Activated naive CD4-positive, alpha-beta T cell treated with anti-CD3 and anti-CD28 coated beads, Interleukin-2, amount 50 U/mL, for 24 hours (primary cell): Measurements from ENCODE around the gene GMDS.
"Not testable (repeated sequence)": the region's sequence is repeated elsewhere in the genome, so short reads cannot be mapped to it uniquely, and the experiment has no call there.

Experiments
- H3K27ac Mint-ChIP-seq: one replicate; pipeline ENCODE4 v1.8.0; 2021; ENCODE audit warnings: mild to moderate bottlenecking, mixed read lengths
- H3K27me3 Mint-ChIP-seq: one replicate; pipeline ENCODE4 v1.8.0; 2021; ENCODE audit warnings: mixed read lengths
- H3K36me3 Mint-ChIP-seq: one replicate; pipeline ENCODE4 v1.8.0; 2021; ENCODE audit warnings: mixed read lengths
- H3K4me1 Mint-ChIP-seq: one replicate; pipeline ENCODE4 v1.8.0; 2021; ENCODE audit warnings: mixed read lengths
- H3K4me3 Mint-ChIP-seq: one replicate; pipeline ENCODE4 v1.8.0; 2021; ENCODE audit warnings: mild to moderate bottlenecking, mixed read lengths
- H3K9me3 Mint-ChIP-seq: one replicate; pipeline ENCODE4 v1.8.0; 2021; ENCODE audit warnings: mixed read lengths

The GMDS gene

GRCh38 chr6:1756472-1757129 is 488.8 kb downstream of the GMDS start:
- Mint-ChIP-seq H3K4me3 (no peak overlapping the region), H3K4me1 (no peaks in the 10 kb centered on the region), H3K36me3 (peaks cover 18% of the 10 kb centered on the region), H3K9me3 (peaks cover 19% of the 10 kb centered on the region), H3K27me3 (no peaks in the 10 kb centered on the region), H3K27ac (no peak overlapping the region)

- H3K4me1 Mint-ChIP-seq, H3K27ac Mint-ChIP-seq, H3K4me3 Mint-ChIP-seq, H3K27me3 Mint-ChIP-seq: not testable (repeated sequence)
- Mint-ChIP-seq H3K36me3 (peaks cover 18% of the 10 kb centered on the region), H3K9me3 (peaks cover 20% of the 10 kb centered on the region)
Observed at GRCh38 chr6:1751063-1751462, 494.3 kb downstream of the GMDS start.

- no peak overlapping the region for H3K27ac Mint-ChIP-seq
- H3K4me1 Mint-ChIP-seq = peaks cover 8% of the 10 kb centered on the region
- H3K36me3 Mint-ChIP-seq = peaks cover 9% of the 10 kb centered on the region
- no peaks in the 10 kb centered on the region for H3K27me3 Mint-ChIP-seq
- no peak overlapping the region for H3K4me3 Mint-ChIP-seq
- peaks cover 19% of the 10 kb centered on the region for H3K9me3 Mint-ChIP-seq
Observed at GRCh38 chr6:1749041-1749440, 496.4 kb downstream of the GMDS start.

- peaks cover 8% of the 10 kb centered on the region for H3K9me3 Mint-ChIP-seq
- no peak overlapping the region for H3K27ac Mint-ChIP-seq
- H3K36me3 Mint-ChIP-seq = peaks cover 2% of the 10 kb centered on the region
- no peak overlapping the region for H3K4me3 Mint-ChIP-seq
- peaks cover 8% of the 10 kb centered on the region for H3K4me1 Mint-ChIP-seq
- H3K27me3 Mint-ChIP-seq = no peaks in the 10 kb centered on the region
Observed at GRCh38 chr6:1747531-1747930, 497.9 kb downstream of the GMDS start.

- H3K27me3 Mint-ChIP-seq = no peaks in the 10 kb centered on the region
- no peak overlapping the region for H3K4me3 Mint-ChIP-seq
- H3K27ac Mint-ChIP-seq = no peak overlapping the region
- H3K4me1 Mint-ChIP-seq = peaks cover 8% of the 10 kb centered on the region
- peaks cover 5% of the 10 kb centered on the region for H3K9me3 Mint-ChIP-seq
- peaks cover 2% of the 10 kb centered on the region for H3K36me3 Mint-ChIP-seq
Observed at GRCh38 chr6:1747003-1747402, 498.4 kb downstream of the GMDS start.

GRCh38 chr6:1745814-1746213 is 499.6 kb downstream of the GMDS start:
- Mint-ChIP-seq H3K36me3 (no peaks in the 10 kb centered on the region), H3K4me3 (no peak overlapping the region), H3K27ac (no peak overlapping the region), H3K27me3 (no peaks in the 10 kb centered on the region), H3K9me3 (no peaks in the 10 kb centered on the region), H3K4me1 (peaks cover 8% of the 10 kb centered on the region)

- no peak overlapping the region for H3K4me3 Mint-ChIP-seq
- H3K36me3 Mint-ChIP-seq = peaks cover 1% of the 10 kb centered on the region
- no peak overlapping the region for H3K27ac Mint-ChIP-seq
Observed at GRCh38 chr6:1744543-1744942, 500.9 kb downstream of the GMDS start.

GRCh38 chr6:1739680-1740079 is 505.7 kb downstream of the GMDS start:
- H3K4me3 Mint-ChIP-seq = no peak overlapping the region
- H3K4me1 Mint-ChIP-seq = no peaks in the 10 kb centered on the region
- H3K27ac Mint-ChIP-seq = no peak overlapping the region
- peaks cover 3% of the 10 kb centered on the region for H3K36me3 Mint-ChIP-seq
- H3K27me3 Mint-ChIP-seq = no peaks in the 10 kb centered on the region
- no peaks in the 10 kb centered on the region for H3K9me3 Mint-ChIP-seq

More at GRCh38 chr6:1744543-1744942, 500.9 kb downstream of the GMDS start:
- H3K9me3 Mint-ChIP-seq = no peaks in the 10 kb centered on the region
- H3K27me3 Mint-ChIP-seq = no peaks in the 10 kb centered on the region
- peaks cover 8% of the 10 kb centered on the region for H3K4me1 Mint-ChIP-seq

- no peaks in the 10 kb centered on the region for H3K4me1 Mint-ChIP-seq
- H3K9me3 Mint-ChIP-seq = no peaks in the 10 kb centered on the region
- H3K4me3 Mint-ChIP-seq = no peak overlapping the region
- H3K36me3 Mint-ChIP-seq = peaks cover 5% of the 10 kb centered on the region
- no peak overlapping the region for H3K27ac Mint-ChIP-seq
- H3K27me3 Mint-ChIP-seq = no peaks in the 10 kb centered on the region
Observed at GRCh38 chr6:1739220-1739619, 506.2 kb downstream of the GMDS start.

- H3K9me3 Mint-ChIP-seq = no peaks in the 10 kb centered on the region
- H3K27me3 Mint-ChIP-seq = no peaks in the 10 kb centered on the region
- no peak overlapping the region for H3K4me3 Mint-ChIP-seq
- no peak overlapping the region for H3K27ac Mint-ChIP-seq
- no peaks in the 10 kb centered on the region for H3K4me1 Mint-ChIP-seq
- H3K36me3 Mint-ChIP-seq = peaks cover 5% of the 10 kb centered on the region
Observed at GRCh38 chr6:1738558-1739081, 506.8 kb downstream of the GMDS start.

GRCh38 chr6:1737463-1738311 is 507.7 kb downstream of the GMDS start:
- Mint-ChIP-seq H3K36me3 (peaks cover 5% of the 10 kb centered on the region), H3K27ac (no peak overlapping the region), H3K4me3 (no peak overlapping the region), H3K9me3 (no peaks in the 10 kb centered on the region), H3K27me3 (no peaks in the 10 kb centered on the region), H3K4me1 (no peaks in the 10 kb centered on the region)

GRCh38 chr6:1736346-1737105 is 508.9 kb downstream of the GMDS start:
- Mint-ChIP-seq H3K27me3 (no peaks in the 10 kb centered on the region), H3K4me1 (no peaks in the 10 kb centered on the region), H3K4me3 (no peak overlapping the region), H3K9me3 (no peaks in the 10 kb centered on the region), H3K27ac (no peak overlapping the region), H3K36me3 (peaks cover 8% of the 10 kb centered on the region)

- Mint-ChIP-seq H3K27ac (no peak overlapping the region), H3K36me3 (peaks cover 14% of the 10 kb centered on the region), H3K4me3 (no peak overlapping the region), H3K4me1 (no peaks in the 10 kb centered on the region), H3K27me3 (no peaks in the 10 kb centered on the region), H3K9me3 (peaks cover 7% of the 10 kb centered on the region)
Observed at GRCh38 chr6:1735239-1735803, 510.1 kb downstream of the GMDS start.

GRCh38 chr6:1730882-1731281 is 514.5 kb downstream of the GMDS start:
- H3K27me3 Mint-ChIP-seq = no peaks in the 10 kb centered on the region
- H3K36me3 Mint-ChIP-seq = peaks cover 21% of the 10 kb centered on the region
- H3K4me1 Mint-ChIP-seq = no peaks in the 10 kb centered on the region
- peaks cover 7% of the 10 kb centered on the region for H3K9me3 Mint-ChIP-seq
- H3K4me3 Mint-ChIP-seq = no peak overlapping the region
- no peak overlapping the region for H3K27ac Mint-ChIP-seq

- peaks cover 7% of the 10 kb centered on the region for H3K9me3 Mint-ChIP-seq
- no peaks in the 10 kb centered on the region for H3K27me3 Mint-ChIP-seq
- H3K4me1 Mint-ChIP-seq = no peaks in the 10 kb centered on the region
- H3K27ac Mint-ChIP-seq = no peak overlapping the region
- no peak overlapping the region for H3K4me3 Mint-ChIP-seq
- H3K36me3 Mint-ChIP-seq = peaks cover 30% of the 10 kb centered on the region
Observed at GRCh38 chr6:1729750-1730140, 515.7 kb downstream of the GMDS start.
